ENCODE results near the gene PPM1E.
"Not testable (repeated sequence)": the region's sequence is repeated elsewhere in the genome, so short reads cannot be mapped to it uniquely, and the experiment has no call there.

The PPM1E gene

GRCh38 chr17:58850106-58850505 lies 94.5 kb downstream of the PPM1E start:
- DNase-seq: not testable (repeated sequence)

DNA sequence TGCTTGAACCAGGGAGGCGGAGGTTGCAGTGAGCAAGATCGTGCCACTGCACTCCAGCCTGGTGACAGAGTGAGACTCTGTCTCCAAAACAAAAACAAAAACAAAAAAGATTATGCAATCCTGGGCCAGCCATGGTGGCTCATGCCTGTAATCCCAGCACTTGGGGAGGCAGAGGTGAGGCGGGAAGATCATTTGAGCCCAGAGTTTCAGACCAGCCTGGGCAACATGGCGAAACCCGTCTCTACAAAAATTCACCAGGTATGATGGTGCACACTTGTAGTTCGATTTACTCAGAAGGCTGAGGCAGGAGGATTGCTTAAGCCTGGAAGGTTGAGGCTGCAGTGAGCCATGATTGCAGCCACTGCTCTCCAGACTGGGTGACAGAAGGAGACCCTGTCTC lies 109.6 kb downstream of the PPM1E start:
- no peak for DNase-seq

DNA sequence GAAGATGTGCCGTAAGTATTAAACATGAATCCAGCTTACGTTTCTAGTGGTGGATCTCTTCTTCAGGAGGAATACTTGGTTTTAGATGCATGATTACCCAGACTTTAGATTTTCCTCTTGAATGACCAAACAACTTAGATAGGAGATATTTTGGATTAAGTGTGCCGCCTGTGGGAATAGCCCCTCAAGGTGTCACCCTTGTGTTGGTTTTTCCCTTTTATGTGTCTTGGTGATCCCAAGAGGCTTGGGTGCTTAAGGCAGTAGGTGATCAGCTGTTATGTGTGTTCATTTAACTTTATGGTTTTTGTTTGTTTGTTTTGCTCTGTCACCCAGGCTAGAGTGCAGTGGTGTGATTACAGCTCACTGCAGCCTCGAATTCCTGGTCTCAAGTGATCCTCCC lies 115.1 kb downstream of the PPM1E start:
- no peak for DNase-seq

DNA sequence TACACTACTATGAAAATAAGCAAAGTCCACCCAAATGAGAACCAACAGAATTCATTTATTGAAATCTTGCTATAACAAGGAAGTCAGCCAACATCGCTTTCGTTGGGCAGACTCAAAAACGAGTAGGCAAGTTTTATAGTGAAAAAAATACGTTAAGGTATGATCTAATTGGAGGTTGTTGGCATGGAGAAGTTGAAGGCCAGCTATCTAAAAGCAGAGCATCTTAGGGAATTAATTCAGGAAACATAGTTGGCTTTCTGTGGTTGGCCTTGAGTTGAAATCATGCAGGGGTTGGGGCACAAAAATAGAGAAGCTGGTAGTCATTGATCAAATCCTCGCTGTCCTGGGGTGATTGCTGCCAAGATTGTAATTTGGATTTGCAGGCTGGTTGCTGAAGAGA lies 118.3 kb downstream of the PPM1E start:
- DNase-seq: no peak

DNA sequence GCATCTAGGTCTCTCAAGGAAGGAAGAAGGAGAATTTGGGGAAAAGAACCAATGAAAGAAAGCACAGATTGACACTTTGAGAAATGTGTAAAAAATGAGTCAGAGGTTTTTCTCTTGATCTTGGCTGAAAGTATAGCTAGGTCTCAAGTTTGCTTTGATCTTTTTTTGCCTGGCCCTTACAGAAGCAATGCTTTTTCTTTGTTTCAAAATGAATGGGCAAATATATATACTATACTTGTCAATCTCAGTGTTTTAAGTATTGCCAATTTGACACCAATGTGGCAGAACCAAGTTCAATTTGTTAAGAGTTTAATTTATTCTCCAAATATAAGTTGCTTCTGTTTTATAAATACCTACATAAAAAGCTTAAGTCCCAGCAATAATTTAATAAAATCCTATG lies 119.6 kb downstream of the PPM1E start:
- no peak for DNase-seq

- no peak for DNase-seq
Measured at GRCh38 chr17:58884161-58884560, 128.5 kb downstream of the PPM1E start.

GRCh38 chr17:58886514-58886913 lies 130.9 kb downstream of the PPM1E start:
- no peak for DNase-seq

- no peak for DNase-seq
Measured at GRCh38 chr17:58889928-58890327, 134.3 kb downstream of the PPM1E start.

- no peak for DNase-seq
Measured at GRCh38 chr17:58899191-58899590, 143.5 kb downstream of the PPM1E start.

- no peak for DNase-seq
Measured at GRCh38 chr17:58902322-58902721, 146.7 kb downstream of the PPM1E start.

- no peak for DNase-seq
Measured at GRCh38 chr17:58911741-58912343, 156.2 kb downstream of the PPM1E start.

DNA sequence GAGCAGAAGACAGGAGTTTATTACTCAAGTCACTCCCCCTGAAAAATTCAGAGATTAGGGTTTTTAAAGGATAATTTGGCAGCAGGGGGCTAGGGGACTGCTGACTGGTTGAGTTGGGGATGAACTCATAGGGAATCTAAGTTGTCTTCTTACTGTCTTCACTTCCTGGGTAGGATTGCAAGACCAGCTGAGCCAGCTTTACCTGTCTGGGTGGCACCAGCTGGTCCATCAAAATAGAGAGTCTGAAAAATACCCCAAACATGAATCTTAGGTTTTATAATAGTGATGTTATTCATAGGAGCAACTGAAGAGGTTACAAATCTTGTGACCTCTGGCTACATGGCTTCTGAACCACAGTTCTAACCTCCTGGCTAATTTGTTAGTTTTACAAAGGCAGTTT lies 157.9 kb downstream of the PPM1E start:
- DNase-seq: no peak

GRCh38 chr17:58913971-58914769 lies 158.5 kb downstream of the PPM1E start:
- DNase-seq: no peak

DNA sequence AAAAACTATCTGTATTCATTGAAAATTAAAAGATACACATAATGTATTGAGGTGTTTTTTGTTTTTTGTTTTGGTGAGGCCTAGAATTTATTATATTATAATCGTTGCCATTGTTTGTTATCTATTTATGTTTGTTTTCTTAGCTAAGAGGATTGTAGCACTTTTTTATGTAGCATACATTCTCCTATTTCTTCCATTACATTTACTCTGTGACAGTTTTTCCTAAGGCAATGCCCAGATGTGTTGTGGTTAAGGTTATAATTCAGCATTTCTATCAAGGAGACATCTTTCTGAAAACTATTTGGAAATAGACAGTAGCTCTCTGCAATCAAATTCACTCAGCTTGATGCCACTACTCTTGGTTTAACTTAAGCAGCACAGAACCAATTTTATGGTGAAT lies 161.6 kb downstream of the PPM1E start:
- no peak for DNase-seq

DNA sequence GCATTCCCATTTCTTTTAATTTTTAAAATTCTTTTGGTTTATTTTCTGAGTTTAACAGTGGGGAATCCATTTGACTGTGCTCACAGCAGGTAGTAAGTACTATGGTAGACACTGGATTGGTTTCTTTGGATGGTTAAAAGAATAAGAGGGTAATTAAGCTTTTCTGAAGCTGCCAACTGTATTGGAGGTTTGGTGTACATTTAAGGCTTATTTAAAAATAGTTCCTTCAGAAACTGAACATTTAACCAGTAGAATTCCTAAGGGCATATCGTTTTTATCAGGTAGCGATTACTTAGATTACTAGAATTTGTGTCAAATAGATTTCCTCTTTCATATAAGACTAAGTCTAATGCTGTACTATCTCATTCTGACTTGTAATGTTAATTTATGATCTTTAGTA lies 162.4 kb downstream of the PPM1E start:
- no peak for DNase-seq

- no peak for DNase-seq
Measured at GRCh38 chr17:58918884-58919283, 163.2 kb downstream of the PPM1E start.

- no peak for DNase-seq
Measured at GRCh38 chr17:58920773-58921172, 165.1 kb downstream of the PPM1E start.

DNA sequence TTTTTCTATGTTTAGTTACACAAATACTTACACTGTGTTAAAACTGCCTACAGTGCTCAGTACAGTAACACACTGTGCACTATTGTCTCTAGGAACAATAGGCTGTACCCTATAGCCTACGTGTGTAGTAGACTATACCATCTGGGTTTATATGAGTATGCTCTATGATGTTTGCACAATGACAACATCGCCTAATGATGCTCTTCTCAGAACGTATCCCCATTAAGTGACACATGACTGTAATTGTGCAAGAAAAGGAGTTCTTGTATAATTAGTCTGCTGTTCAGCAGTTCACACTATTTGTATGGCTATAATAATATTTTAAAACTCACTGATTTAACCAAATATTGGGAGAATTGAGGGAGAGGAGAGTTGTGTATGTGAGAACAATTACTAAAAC lies 177.3 kb downstream of the PPM1E start:
- DNase-seq: no peak

GRCh38 chr17:58936295-58936694 lies 180.6 kb downstream of the PPM1E start:
- no peak for DNase-seq

GRCh38 chr17:58944166-58944565 lies 188.5 kb downstream of the PPM1E start:
- DNase-seq: no peak

- DNase-seq: no peak
Measured at GRCh38 chr17:58947411-58947810, 191.8 kb downstream of the PPM1E start.

DNA sequence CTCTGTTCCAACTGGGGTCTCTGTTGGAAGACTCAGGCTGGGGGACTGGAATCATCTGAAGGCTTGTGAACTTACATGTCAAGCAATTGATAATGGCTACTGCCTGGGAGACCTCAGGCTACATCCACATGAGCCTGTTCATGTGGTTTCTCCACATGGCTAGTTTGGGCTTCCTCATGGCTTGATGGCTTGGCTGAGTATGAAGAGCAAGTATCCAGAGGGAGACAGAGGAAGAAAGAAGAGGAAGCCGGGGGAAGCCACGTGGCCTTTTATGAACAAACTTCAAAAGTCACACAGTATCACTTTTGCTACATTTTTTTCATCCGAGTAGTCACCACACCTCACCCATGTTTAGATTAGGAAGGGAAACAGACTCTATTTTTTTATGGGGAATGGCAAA lies 192.2 kb downstream of the PPM1E start:
- no peak for DNase-seq

GRCh38 chr17:58954358-58954757 lies 198.7 kb downstream of the PPM1E start:
- not testable (repeated sequence) for DNase-seq

DNA sequence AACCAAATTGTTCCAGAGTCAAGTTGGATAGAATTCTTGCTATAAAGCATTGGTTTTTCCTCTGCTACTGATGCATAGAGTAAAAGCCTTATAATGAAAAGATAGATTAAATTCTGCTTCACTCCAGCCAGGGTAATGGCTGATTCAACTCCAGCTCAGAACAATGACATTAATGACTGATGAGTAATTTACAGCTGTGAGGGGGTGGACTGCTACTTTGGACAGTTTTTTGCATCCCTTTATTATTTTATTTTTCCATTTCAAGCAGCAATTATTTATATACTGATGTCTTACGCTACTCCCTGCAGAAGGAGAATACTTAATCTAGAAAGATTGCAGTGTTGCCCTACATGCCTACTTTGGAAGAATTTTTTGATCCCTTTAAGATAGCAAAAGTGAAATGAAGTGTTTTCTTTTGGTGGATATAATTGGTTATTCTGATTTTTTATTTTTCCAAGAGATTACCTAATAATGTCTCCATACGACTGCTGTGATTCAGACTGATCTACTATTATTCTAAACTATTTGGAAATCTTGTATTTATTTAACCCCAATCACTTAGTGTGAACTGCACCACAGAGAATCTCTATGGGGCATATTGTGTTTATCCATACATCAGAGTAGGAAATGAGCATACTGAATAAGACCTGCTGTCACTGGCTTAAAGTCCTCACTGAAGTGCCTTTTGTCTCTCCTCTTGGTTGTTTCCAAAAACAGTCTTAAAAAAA lies 201.5 kb downstream of the PPM1E start:
- no peak for DNase-seq
